Measurements from ENCODE around the gene TEP1. TPM values are rescaled to one million over a fixed set of nuclear protein-coding genes. Genes with fewer than 3 reads are reported as not detected.

TEP1 gene
- total RNA-seq, 1 donor = 33.3 TPM

GRCh38 chr14:20400589-20400964 is 12.7 kb downstream of the TEP1 start:
- Histone ChIP-seq H4K20me1 (ENCODE audit: insufficient read depth, low read length) (no peaks in the 10 kb centered on the region), H3K27me3 (ENCODE audit: insufficient read depth, low read length) (no peaks in the 10 kb centered on the region), H3K4me2 (ENCODE audit: insufficient read depth, low read length) (no peak overlapping the region), H2AFZ (ENCODE audit: low read length) (no peak overlapping the region), H3K36me3 (ENCODE audit: insufficient read depth, low read length) (peaks cover 63% of the 10 kb centered on the region), H3K4me3 (ENCODE audit: insufficient read depth, low read length) (no peak overlapping the region), H3K79me2 (ENCODE audit: insufficient read depth, low read length) (peaks cover 7% of the 10 kb centered on the region), H3K27ac (ENCODE audit: low read depth, low read length) (no peak overlapping the region), H3K9me3 (ENCODE audit: low read depth, low read length) (no peaks in the 10 kb centered on the region), H3K4me1 (ENCODE audit: insufficient read depth, low read length) (peaks cover 3% of the 10 kb centered on the region)
- TF ChIP-seq, protein P1, sequence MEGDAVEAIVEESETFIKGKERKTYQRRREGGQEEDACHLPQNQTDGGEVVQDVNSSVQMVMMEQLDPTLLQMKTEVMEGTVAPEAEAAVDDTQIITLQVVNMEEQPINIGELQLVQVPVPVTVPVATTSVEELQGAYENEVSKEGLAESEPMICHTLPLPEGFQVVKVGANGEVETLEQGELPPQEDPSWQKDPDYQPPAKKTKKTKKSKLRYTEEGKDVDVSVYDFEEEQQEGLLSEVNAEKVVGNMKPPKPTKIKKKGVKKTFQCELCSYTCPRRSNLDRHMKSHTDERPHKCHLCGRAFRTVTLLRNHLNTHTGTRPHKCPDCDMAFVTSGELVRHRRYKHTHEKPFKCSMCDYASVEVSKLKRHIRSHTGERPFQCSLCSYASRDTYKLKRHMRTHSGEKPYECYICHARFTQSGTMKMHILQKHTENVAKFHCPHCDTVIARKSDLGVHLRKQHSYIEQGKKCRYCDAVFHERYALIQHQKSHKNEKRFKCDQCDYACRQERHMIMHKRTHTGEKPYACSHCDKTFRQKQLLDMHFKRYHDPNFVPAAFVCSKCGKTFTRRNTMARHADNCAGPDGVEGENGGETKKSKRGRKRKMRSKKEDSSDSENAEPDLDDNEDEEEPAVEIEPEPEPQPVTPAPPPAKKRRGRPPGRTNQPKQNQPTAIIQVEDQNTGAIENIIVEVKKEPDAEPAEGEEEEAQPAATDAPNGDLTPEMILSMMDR (IDR thresholded peaks at IDR 0.05; ENCODE audit: extremely low read depth, low read depth, low read length) = no peak
- DNase-seq (ENCODE audit: insufficient read length, low spot score, missing footprints) = no peak

DNA sequence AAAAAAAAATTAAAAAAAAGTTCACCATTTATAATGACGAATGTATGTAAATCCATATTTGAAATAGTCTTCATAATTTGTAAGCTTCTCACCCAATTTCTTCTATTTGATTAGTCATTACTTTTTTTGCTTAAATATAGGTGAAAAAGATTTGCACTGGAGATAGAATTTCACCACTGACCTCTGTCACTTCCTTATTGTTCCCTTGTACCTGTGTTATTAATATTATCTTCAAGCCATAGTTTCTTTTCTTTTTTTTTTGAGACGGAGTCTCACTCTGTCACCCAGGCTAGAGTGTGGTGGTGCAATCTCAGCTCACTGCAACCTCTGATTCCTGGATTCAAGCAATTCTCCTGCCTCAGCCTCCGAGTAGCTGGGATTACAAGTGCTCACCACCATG is 15.8 kb downstream of the TEP1 start:
- Histone ChIP-seq H2AFZ (ENCODE audit: low read length) (no peak overlapping the region), H3K27ac (ENCODE audit: low read depth, low read length) (no peak overlapping the region), H3K4me3 (ENCODE audit: insufficient read depth, low read length) (no peak overlapping the region), H4K20me1 (ENCODE audit: insufficient read depth, low read length) (no peaks in the 10 kb centered on the region), H3K9me3 (ENCODE audit: low read depth, low read length) (no peaks in the 10 kb centered on the region), H3K4me2 (ENCODE audit: insufficient read depth, low read length) (no peak overlapping the region), H3K27me3 (ENCODE audit: insufficient read depth, low read length) (no peaks in the 10 kb centered on the region), H3K4me1 (ENCODE audit: insufficient read depth, low read length) (peaks cover 3% of the 10 kb centered on the region), H3K79me2 (ENCODE audit: insufficient read depth, low read length) (no peaks in the 10 kb centered on the region), H3K36me3 (ENCODE audit: insufficient read depth, low read length) (peaks cover 56% of the 10 kb centered on the region)
- DNase-seq (ENCODE audit: insufficient read length, low spot score, missing footprints) = no peak
- TF ChIP-seq, protein P1 (IDR thresholded peaks at IDR 0.05; ENCODE audit: extremely low read depth, low read depth, low read length) = no peak

- no peak for DNase-seq (ENCODE audit: insufficient read length, low spot score, missing footprints)
- no peaks in the 10 kb centered on the region for H3K79me2 ChIP-seq (ENCODE audit: insufficient read depth, low read length)
- no peaks in the 10 kb centered on the region for H3K9me3 ChIP-seq (ENCODE audit: low read depth, low read length)
- H3K27me3 ChIP-seq (ENCODE audit: insufficient read depth, low read length) = no peaks in the 10 kb centered on the region
- TF ChIP-seq, protein P1 (IDR thresholded peaks at IDR 0.05; ENCODE audit: extremely low read depth, low read depth, low read length) = no peak
- H3K27ac ChIP-seq (ENCODE audit: low read depth, low read length) = no peak overlapping the region
- peaks cover 75% of the 10 kb centered on the region for H3K36me3 ChIP-seq (ENCODE audit: insufficient read depth, low read length)
- H3K4me2 ChIP-seq (ENCODE audit: insufficient read depth, low read length) = no peak overlapping the region
- H2AFZ ChIP-seq (ENCODE audit: low read length) = no peak overlapping the region
- no peak overlapping the region for H3K4me3 ChIP-seq (ENCODE audit: insufficient read depth, low read length)
- H3K4me1 ChIP-seq (ENCODE audit: insufficient read depth, low read length) = no peaks in the 10 kb centered on the region
- no peaks in the 10 kb centered on the region for H4K20me1 ChIP-seq (ENCODE audit: insufficient read depth, low read length)
Measured at GRCh38 chr14:20391505-20391904, 21.8 kb downstream of the TEP1 start.

GRCh38 chr14:20388159-20388558 is 25.1 kb downstream of the TEP1 start:
- peaks cover 87% of the 10 kb centered on the region for H3K36me3 ChIP-seq (ENCODE audit: insufficient read depth, low read length)
- H3K27ac ChIP-seq (ENCODE audit: low read depth, low read length) = no peak overlapping the region
- H3K4me1 ChIP-seq (ENCODE audit: insufficient read depth, low read length) = no peaks in the 10 kb centered on the region
- DNase-seq (ENCODE audit: insufficient read length, low spot score, missing footprints) = no peak
- no peaks in the 10 kb centered on the region for H4K20me1 ChIP-seq (ENCODE audit: insufficient read depth, low read length)
- H3K9me3 ChIP-seq (ENCODE audit: low read depth, low read length) = no peaks in the 10 kb centered on the region
- no peak overlapping the region for H2AFZ ChIP-seq (ENCODE audit: low read length)
- H3K4me3 ChIP-seq (ENCODE audit: insufficient read depth, low read length) = no peak overlapping the region
- TF ChIP-seq, protein P1 (IDR thresholded peaks at IDR 0.05; ENCODE audit: extremely low read depth, low read depth, low read length) = no peak
- no peak overlapping the region for H3K4me2 ChIP-seq (ENCODE audit: insufficient read depth, low read length)
- H3K27me3 ChIP-seq (ENCODE audit: insufficient read depth, low read length) = no peaks in the 10 kb centered on the region
- no peaks in the 10 kb centered on the region for H3K79me2 ChIP-seq (ENCODE audit: insufficient read depth, low read length)

Data from osteoblast (primary cell).